PC-3 (cell line): Measurements from ENCODE around the gene C10orf95. TPM values are rescaled to one million over a fixed set of nuclear protein-coding genes. Genes with fewer than 3 reads are reported as not detected.

Experiments used
- ATAC-seq: fragments of 200-7000 bp; cut with Tn5 transposase; 2 replicates; pipeline ENCODE4 v1.9.1; 2020; ENCODE audit warnings: mild to moderate bottlenecking, moderate library complexity
- BruUV-seq: library from RNA; stranded (reverse); fragments of 400-500 nt; replicated peaks from 2 replicates; lab custom pipeline; 2021; lab: Mats Ljungman, UMichigan
- CTCF ChIA-PET: fragments of 300-600 bp; sonication (Branson Sonifier 250); formaldehyde crosslinking; loops from one replicate; lab custom pipeline; 2022; ENCODE audit warnings: antibody characterized with exemption; lab: Charles Lee
- POLR2A ChIA-PET: fragments of 300-600 bp; sonication (Branson Sonifier 250); formaldehyde crosslinking; loops from one replicate; lab custom pipeline; 2022; ENCODE audit warnings: antibody characterized with exemption; ENCODE audit not compliant: unreplicated experiment; lab: Charles Lee
- DNase-seq: peaks from one replicate; pipeline ENCODE4 v3.0.0-alpha.2; 2015
- H2AFZ ChIP-seq: fragments of 300-600 bp; sonication (generic); 2 replicates; pipeline ENCODE4 v1.6.0; 2016; ENCODE audit warnings: antibody characterized with exemption, low read length
- H3F3A ChIP-seq: fragments of 300-600 bp; sonication (generic); one replicate; pipeline ENCODE4 v1.6.0; 2017; ENCODE audit warnings: antibody characterized with exemption, low read length, control low read depth, mild to moderate bottlenecking; ENCODE audit not compliant: unreplicated experiment
- H3K27ac ChIP-seq: fragments of 300-600 bp; sonication (generic); 2 replicates; pipeline ENCODE4 v1.5.1; 2016; ENCODE audit warnings: mild to moderate bottlenecking, low read length
- H3K27me3 ChIP-seq: fragments of 300-600 bp; sonication (generic); 2 replicates; pipeline ENCODE4 v1.6.1; 2016; ENCODE audit warnings: low read length, mixed read lengths
- H3K36me3 ChIP-seq: fragments of 300-600 bp; sonication (generic); 2 replicates; pipeline ENCODE4 v1.6.1; 2016; ENCODE audit warnings: low read depth, mixed run types, low read length, mixed read lengths
- H3K4me1 ChIP-seq: fragments of 300-600 bp; sonication (generic); 2 replicates; pipeline ENCODE4 v1.5.1; 2016; ENCODE audit warnings: low read length; ENCODE audit not compliant: insufficient read depth
- H3K4me2 ChIP-seq: fragments of 300-600 bp; sonication (generic); 2 replicates; pipeline ENCODE4 v1.6.0; 2016; ENCODE audit warnings: low read length
- H3K4me3 ChIP-seq: fragments of 300-600 bp; sonication (generic); 2 replicates; pipeline ENCODE4 v1.5.1; 2016; ENCODE audit warnings: mild to moderate bottlenecking, low read length, mixed read lengths
- H3K79me2 ChIP-seq: fragments of 300-600 bp; sonication (generic); 2 replicates; pipeline ENCODE4 v1.6.1; 2017; ENCODE audit warnings: low read length, mixed read lengths
- H3K9ac ChIP-seq: fragments of 300-600 bp; sonication (generic); 2 replicates; pipeline ENCODE4 v1.6.0; 2016; ENCODE audit warnings: mild to moderate bottlenecking, low read length
- H3K9me2 ChIP-seq: fragments of 300-600 bp; sonication (generic); replicated peaks from 2 replicates; pipeline ENCODE4 v1.6.1; 2016; ENCODE audit warnings: mixed run types, low read length, mixed read lengths
- H3K9me3 ChIP-seq: fragments of 300-600 bp; sonication (generic); 2 replicates; pipeline ENCODE4 v1.6.1; 2016; ENCODE audit warnings: low read length, mixed read lengths
- H4K20me1 ChIP-seq: fragments of 300-600 bp; sonication (generic); 2 replicates; pipeline ENCODE4 v1.6.1; 2016; ENCODE audit warnings: low read length, mixed read lengths
- EZH2 ChIP-seq: fragments of 300-600 bp; sonication (generic); IDR thresholded peaks from one replicate; pipeline ENCODE4 v1.6.1; 2017; ENCODE audit warnings: antibody characterized with exemption, mild to moderate bottlenecking, low read length; ENCODE audit not compliant: unreplicated experiment
- EZH2phosphoT487 ChIP-seq: fragments of 300-600 bp; sonication (generic); IDR thresholded peaks from 2 replicates; pipeline ENCODE4 v1.6.1; 2018; ENCODE audit warnings: mild to moderate bottlenecking, antibody characterized with exemption, low read length, borderline replicate concordance
- intact Hi-C: fragments of 100-400 bp; cut with micrococcal nuclease; formaldehyde crosslinking; loops from 2 replicates; pipeline ENCODE4 v1.9.0; 2023
- total RNA-seq: library from RNA; depleted of rRNA; stranded (reverse); fragments of >200 nt; gene quantifications from 2 replicates; pipeline ENCODE4 v1.2.3, GENCODE V29; 2014
- TF ChIP-seq, protein P1 (sequence below): fragments of 300-600 bp; sonication (generic); conservative IDR thresholded peaks from 2 replicates; pipeline ENCODE4 v1.5.1; 2017; ENCODE audit warnings: antibody characterized with exemption, low read depth, mild to moderate bottlenecking, low read length

The C10orf95 gene
- total RNA-seq, 1 experiment from 2014 or later, result 1.9 TPM

DNA sequence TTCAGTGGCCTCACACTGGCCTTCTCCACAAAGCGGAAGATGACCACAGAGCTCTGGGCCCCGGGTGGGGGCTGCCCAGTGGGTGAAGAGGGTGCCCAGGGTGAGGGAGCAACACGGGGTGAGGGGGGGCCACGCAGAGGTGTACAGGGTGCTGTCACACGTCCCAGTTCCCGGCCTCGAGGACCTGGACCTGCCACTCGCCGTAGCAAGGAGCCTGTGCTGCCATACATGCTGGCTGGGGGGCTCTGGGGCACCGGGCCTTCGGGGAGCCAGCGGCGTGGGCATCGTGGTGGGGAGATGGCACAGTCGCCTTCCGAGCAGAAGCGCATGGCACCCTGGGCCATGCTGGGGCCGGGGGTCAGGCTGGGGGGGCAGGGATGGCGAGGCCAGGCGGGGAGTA, 34.6 kb downstream of the C10orf95 start:
- ATAC-seq (no peak), DNase-seq (no peak)
- Histone ChIP-seq H3K36me3 (no peaks in the 10 kb centered on the region), H3K9ac (no peak overlapping the region), H3K9me2 (no peaks in the 10 kb centered on the region), H4K20me1 (no peaks in the 10 kb centered on the region), H3K79me2 (no peaks in the 10 kb centered on the region), H3F3A (no peaks in the 10 kb centered on the region), H2AFZ (no peak overlapping the region), H3K4me3 (no peak overlapping the region), H3K4me1 (peaks cover 8% of the 10 kb centered on the region), H3K27me3 (no peaks in the 10 kb centered on the region), H3K27ac (no peak overlapping the region), H3K9me3 (no peaks in the 10 kb centered on the region), H3K4me2 (no peak overlapping the region)
- POLR2A ChIA-PET, result no interaction called here
- TF ChIP-seq, protein P1, sequence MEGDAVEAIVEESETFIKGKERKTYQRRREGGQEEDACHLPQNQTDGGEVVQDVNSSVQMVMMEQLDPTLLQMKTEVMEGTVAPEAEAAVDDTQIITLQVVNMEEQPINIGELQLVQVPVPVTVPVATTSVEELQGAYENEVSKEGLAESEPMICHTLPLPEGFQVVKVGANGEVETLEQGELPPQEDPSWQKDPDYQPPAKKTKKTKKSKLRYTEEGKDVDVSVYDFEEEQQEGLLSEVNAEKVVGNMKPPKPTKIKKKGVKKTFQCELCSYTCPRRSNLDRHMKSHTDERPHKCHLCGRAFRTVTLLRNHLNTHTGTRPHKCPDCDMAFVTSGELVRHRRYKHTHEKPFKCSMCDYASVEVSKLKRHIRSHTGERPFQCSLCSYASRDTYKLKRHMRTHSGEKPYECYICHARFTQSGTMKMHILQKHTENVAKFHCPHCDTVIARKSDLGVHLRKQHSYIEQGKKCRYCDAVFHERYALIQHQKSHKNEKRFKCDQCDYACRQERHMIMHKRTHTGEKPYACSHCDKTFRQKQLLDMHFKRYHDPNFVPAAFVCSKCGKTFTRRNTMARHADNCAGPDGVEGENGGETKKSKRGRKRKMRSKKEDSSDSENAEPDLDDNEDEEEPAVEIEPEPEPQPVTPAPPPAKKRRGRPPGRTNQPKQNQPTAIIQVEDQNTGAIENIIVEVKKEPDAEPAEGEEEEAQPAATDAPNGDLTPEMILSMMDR, result no peak
- TF ChIP-seq EZH2 (no peak), EZH2phosphoT487 (no peak)
- no TSS peak for BruUV-seq
- CTCF ChIA-PET, result no interaction called here
- intact Hi-C loops, result no loop called here

GRCh38 chr10:102416283-102416682, 35.1 kb downstream of the C10orf95 start:
- intact Hi-C loops, result no loop called here
- Histone ChIP-seq H3K9ac (no peak overlapping the region), H3K27ac (no peak overlapping the region), H3K27me3 (no peaks in the 10 kb centered on the region), H2AFZ (no peak overlapping the region), H3K4me1 (peaks cover 8% of the 10 kb centered on the region), H3K4me2 (no peak overlapping the region), H3K9me3 (no peaks in the 10 kb centered on the region), H3K4me3 (no peak overlapping the region), H4K20me1 (no peaks in the 10 kb centered on the region), H3K36me3 (no peaks in the 10 kb centered on the region), H3K9me2 (no peaks in the 10 kb centered on the region), H3F3A (no peaks in the 10 kb centered on the region), H3K79me2 (no peaks in the 10 kb centered on the region)
- CTCF ChIA-PET, result no interaction called here
- no peak for TF ChIP-seq EZH2
- TF ChIP-seq EZH2phosphoT487, result no peak
- TF ChIP-seq, protein P1, result no peak
- no peak for ATAC-seq
- POLR2A ChIA-PET, result no interaction called here
- no peak for DNase-seq
- no TSS peak for BruUV-seq

GRCh38 chr10:102414749-102415148, 36.6 kb downstream of the C10orf95 start:
- DNase-seq (no peak), ATAC-seq (no peak)
- ChIA-PET CTCF (no interaction called here), POLR2A (no interaction called here)
- Histone ChIP-seq H3K9me2 (no peaks in the 10 kb centered on the region), H3F3A (no peaks in the 10 kb centered on the region), H3K79me2 (no peaks in the 10 kb centered on the region), H3K36me3 (no peaks in the 10 kb centered on the region), H3K9me3 (no peaks in the 10 kb centered on the region), H4K20me1 (no peaks in the 10 kb centered on the region), H3K27ac (no peak overlapping the region), H3K4me1 (peaks cover 2% of the 10 kb centered on the region), H3K4me3 (no peak overlapping the region), H2AFZ (no peak overlapping the region), H3K4me2 (no peak overlapping the region), H3K9ac (no peak overlapping the region), H3K27me3 (peaks cover 6% of the 10 kb centered on the region; the same call in 1 of the 2 replicates)
- intact Hi-C loops, result no loop called here
- no peak for TF ChIP-seq EZH2phosphoT487
- TF ChIP-seq, protein P1, result no peak
- TF ChIP-seq EZH2, result no peak
- no TSS peak for BruUV-seq
